ENCODE data around the gene RPL29. TPM values are rescaled to one million over a fixed set of nuclear protein-coding genes. Genes with fewer than 3 reads are reported as not detected.
A peak's percentile ranks its signal among the peaks of the same experiment; 100 is the strongest.
"Not testable (repeated sequence)": the region's sequence is repeated elsewhere in the genome, so short reads cannot be mapped to it uniquely, and the experiment has no call there.

The RPL29 gene
- total RNA-seq, 1 donor from 2014 or later = 1,399 TPM

DNA sequence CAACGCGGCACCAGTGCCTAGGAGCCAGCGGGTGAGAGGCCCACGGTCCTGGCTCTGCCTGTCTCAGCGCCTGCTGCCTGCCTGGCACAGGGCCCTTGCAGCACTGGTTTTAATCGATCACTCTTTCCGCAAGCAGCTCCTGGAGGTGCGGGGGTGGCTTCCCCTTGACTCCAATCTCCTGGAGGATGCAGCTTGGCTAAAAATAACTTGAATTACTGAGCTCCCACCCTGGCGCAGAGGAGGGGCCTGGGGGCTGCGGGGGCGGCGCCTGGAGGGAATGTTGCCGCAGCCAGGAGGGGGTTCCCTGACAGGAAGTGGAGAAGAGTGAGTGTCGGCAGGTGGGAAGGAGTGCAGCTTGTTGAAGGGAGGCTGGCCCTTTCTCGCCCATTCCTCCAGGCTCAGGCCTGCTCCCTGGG lies 9.9 kb upstream of the RPL29 start:
- peak; percentile 76 for DNase-seq

GRCh38 chr3:52004906-52005395 lies 9.3 kb upstream of the RPL29 start:
- no peak for DNase-seq

DNA sequence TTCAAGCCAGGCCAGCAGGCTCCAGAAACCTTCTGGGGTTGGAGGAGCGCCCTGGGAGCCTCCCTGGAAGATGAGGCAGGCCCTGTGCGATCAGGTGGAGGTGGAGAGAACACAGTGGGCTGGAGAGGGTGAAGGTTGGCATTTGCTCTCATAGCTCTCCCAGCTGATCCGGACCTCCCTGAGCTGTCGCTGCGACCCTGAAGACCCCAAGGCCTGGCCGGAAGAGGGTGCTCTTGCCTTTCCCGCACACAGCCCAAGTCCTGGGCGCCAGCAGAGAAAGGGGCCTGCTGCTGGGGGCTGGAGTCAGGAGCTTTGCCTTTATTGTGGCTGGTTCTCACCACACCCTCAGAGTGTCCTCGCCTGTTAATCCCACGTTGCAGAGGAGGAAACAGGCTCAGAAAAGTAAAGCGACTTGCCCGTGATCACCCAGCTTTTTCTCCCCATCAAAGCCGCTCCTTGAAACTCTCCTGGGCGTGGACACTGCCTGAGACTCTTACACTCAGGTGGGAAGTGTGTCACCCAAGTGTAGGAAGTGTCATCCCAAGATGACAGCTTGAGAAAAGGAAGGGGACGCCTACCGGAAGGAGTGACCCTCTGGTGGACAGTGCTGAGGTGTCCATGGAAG lies 8.6 kb upstream of the RPL29 start:
- DNase-seq = peak; percentile 61

DNA sequence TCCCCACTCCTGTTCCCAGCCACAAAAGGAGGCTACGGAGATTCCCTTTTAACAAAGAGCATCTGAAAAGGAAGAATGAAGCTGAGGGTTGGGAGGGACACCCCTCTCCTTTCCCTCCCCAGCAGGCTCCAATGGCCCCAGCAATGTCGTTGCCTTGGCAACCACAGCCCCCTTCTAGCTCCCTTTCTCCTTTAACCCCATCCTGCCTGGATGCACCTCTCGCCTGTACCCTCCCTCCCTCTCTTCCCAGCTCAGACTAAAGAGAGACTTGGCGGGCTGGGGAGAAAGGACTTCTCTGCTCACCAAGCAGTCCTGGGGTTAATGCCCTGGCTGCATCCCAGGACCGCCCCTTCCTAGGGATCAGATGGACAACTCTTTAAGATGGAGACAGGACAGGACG lies 7.1 kb upstream of the RPL29 start:
- DNase-seq = no peak

DNA sequence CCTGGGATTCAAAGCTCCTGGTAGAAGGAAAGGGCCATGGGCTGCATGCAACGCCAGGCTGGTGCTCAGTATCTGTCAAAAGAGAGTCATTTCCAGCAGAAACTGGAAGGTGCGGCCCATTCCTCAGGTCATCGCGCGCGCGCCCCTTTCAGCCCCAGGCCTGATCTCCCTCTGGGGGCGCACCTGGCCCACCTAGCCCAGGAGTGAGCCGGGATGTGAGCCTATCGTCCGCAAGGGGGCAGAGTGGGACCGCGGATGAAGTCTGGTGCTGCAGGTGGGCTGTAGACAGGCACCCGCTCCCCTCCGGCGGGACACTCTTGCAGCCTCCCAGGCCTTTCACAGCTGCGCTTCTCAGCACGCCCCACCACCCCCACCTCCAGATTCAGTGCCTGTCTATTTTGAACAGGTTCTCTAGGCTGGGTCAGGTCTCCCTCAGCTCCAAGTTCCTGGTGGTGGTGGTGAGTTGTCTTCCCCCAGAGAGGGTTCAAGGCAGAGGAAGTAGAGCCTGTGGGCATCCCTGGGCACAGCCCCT lies 5.8 kb upstream of the RPL29 start:
- DNase-seq = peak; percentile 86

- no peak for DNase-seq
Observed at GRCh38 chr3:51999846-52000245, 4.2 kb upstream of the RPL29 start.

DNA sequence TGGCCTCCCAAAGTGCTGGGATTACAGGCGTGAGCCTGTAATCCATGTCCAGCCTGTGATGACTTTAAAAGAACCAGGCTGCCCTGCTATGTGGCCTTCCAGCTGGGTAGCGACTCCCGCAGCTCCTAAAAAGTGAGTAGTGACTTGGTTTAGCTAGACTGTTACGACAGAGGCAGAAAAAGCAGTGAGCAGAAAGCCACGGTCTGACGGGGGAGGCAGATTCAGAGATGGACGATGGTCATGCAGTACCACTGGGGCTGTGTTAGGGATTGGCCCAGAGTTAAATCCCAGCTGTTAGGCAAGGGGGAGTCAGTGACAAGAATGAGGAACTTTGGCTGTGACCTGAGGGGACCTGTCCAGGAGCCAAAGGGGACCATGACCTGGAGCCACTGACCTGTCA lies 3.1 kb upstream of the RPL29 start:
- DNase-seq = no peak

GRCh38 chr3:51997935-51998596 lies 2.4 kb upstream of the RPL29 start:
- peak; percentile 39 for DNase-seq

DNA sequence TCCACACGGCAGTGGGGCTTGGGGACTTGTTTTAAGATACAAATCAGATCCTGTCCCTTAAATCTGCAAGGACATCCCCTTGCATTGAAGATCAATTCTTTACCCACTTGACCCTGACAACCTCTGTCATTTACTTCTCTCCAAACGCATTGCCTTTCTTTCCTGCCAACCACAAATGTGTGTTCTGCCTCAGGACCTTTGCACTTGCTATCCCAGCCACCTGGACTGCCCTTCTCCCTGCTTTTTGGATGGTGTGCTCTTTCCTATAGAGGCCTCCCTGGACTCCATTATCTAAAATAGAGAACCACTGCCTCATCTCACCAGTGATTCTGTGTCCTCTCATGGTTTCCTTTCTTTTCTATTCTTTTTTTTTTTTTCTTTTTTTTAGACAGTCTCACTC lies 1.5 kb upstream of the RPL29 start:
- no peak for DNase-seq

- no peak for DNase-seq
Observed at GRCh38 chr3:51994530-51994929, 1.2 kb downstream of the RPL29 start.

DNA sequence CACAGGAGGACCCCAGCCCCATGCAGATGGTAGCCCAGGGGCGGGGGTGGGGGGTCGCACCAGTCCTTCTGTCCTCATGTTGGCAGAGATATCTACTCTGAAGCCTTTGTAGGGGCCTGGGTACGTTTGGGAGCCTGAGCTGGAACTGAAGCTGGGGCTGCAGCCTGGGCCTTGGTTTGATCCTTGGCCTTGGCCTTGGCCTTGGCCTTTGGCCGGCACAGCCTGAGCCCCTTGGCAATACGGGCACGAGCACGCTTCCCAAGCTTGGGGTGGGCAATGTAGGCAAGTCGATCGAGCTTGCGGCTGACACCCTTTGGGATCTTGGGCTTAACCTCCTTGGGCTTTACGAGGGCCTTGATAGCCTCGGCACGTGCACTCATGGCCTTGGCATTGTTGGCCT lies 2.0 kb downstream of the RPL29 start:
- not testable (repeated sequence) for DNase-seq

GRCh38 chr3:51992017-51992682 lies 3.5 kb downstream of the RPL29 start:
- DNase-seq = no peak

GRCh38 chr3:51990501-51990971 lies 5.2 kb downstream of the RPL29 start:
- not testable (repeated sequence) for DNase-seq

- DNase-seq = no peak
Observed at GRCh38 chr3:51988286-51989146, 7.2 kb downstream of the RPL29 start.

DNA sequence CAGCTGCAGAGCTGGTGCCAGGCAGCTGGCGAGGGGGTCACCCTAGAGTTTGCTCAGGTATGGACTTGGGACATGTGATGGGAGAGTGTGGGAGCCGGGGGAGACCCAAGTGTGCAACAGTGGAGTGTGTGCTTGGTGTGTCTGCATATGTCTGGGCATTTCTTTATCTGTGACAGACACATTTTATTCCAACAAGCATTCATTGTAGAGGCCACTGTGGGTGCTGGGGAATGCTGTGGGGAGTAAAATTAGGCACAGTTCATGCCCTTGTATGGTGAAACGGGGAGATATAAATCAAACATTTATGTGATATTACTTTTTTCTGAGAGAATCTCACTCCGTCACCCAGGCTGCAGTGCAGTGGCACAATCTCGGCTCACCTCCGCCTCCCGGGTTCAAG lies 8.1 kb downstream of the RPL29 start:
- DNase-seq = no peak

GRCh38 chr3:51986010-51986947 lies 9.4 kb downstream of the RPL29 start:
- no peak for DNase-seq

- no peak for DNase-seq
Observed at GRCh38 chr3:51985063-51985462, 10.6 kb downstream of the RPL29 start.

- DNase-seq = no peak
Observed at GRCh38 chr3:51984269-51984647, 11.4 kb downstream of the RPL29 start.

DNA sequence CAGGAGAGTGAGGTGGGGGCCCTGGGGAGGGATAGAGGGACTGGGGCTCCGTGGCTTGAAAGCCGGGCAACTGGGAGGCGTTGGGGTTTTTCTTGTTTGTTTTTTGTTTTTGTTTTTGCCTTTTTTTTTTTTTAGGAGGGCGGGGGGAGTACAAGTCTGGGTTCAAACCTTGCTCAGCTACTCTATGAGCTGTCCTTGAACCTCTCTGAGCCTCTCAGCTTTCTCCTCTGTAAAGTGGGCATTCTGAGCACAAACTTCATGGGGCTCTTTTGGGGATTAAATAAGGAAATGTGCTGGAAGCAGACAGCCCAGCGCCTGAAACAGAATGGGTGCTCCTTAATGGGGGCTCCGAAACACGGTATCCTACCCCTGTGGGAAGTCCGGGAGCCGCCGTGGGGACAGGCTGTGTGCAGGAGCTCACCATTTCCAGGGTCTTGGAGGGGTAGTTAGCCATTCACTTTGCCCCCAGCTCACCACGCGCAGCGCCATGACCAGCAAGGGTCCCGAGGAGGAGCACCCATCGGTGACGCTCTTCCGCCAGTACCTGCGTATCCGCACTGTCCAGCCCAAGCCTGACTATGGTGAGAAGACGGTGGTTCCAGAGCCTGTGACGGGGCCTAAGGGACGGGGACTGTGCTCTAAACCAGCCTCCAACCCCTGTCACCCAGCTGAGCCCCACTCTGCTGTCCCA lies 12.0 kb downstream of the RPL29 start:
- no peak for DNase-seq

DNA sequence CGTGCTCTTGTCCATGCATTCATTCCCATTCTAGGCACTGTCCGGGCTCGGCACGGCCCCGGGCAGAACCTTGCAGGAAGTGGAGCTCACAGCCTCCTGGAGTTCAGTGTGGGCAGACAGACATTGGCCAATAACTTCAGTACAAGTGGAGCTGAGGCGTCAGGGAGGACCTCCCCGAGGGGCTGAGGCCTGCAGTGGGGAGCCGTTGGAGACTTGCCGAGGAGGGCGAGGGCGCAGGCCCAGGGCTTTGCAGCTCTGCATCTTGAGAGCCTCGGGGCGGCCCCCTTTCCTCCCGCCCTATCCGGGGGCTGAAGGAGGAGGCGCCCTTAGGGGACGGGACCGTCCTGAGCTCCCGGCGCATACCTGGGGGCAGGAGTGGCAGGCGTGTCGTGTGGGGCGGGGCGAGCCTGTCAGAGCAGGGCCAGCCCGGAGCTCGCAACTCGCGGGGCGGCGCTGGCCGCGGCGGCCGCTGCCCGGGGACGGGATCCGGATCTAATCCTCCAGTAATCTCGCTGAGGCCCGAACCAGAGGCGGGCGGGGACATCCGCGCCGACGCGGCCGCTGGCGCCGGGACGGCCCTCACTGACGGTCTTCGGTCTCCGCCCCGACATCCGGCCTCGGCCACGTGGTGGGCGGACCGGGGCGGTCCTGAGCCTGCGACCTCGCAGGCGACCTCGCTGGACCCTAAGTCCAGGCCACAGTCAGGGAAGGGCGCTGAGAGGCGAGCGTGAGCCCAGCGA lies 12.7 kb downstream of the RPL29 start, which contains the start of gene ACY1:
TSS of gene ACY1 (plus strand) at position 698 of the 740 bp plus-strand sequence. CDS start 530 bp downstream, outside the sequence.
- peak; percentile 87 for DNase-seq
